Calu3 (cell line): ENCODE results near the gene SYNC. TPM values are rescaled to one million over a fixed set of nuclear protein-coding genes. Genes with fewer than 3 reads are reported as not detected.

Experiments
- BruUV-seq: library from RNA; stranded (reverse); fragments of 400-500 nt; replicated peaks from 2 replicates; lab custom pipeline; 2021; lab: Mats Ljungman, UMichigan
- CTCF ChIA-PET: fragments of 300-600 bp; sonication (Branson Sonifier 250); formaldehyde crosslinking; loops from one replicate; lab custom pipeline; 2022; ENCODE audit warnings: antibody characterized with exemption; lab: Charles Lee
- DNase-seq: peaks from one replicate; pipeline ENCODE4 v3.0.0; 2022
- H3K27ac Mint-ChIP-seq: one replicate; pipeline ENCODE4 v1.8.0; 2022; ENCODE audit warnings: mixed read lengths; ENCODE audit not compliant: unreplicated experiment
- H3K27me3 Mint-ChIP-seq: one replicate; pipeline ENCODE4 v1.8.0; 2022; ENCODE audit warnings: mixed read lengths; ENCODE audit not compliant: unreplicated experiment
- H3K36me3 Mint-ChIP-seq: one replicate; pipeline ENCODE4 v1.8.0; 2022; ENCODE audit warnings: mild to moderate bottlenecking, moderate library complexity, mixed read lengths; ENCODE audit not compliant: insufficient read depth, unreplicated experiment
- H3K4me1 Mint-ChIP-seq: one replicate; pipeline ENCODE4 v1.8.0; 2022; ENCODE audit warnings: mild to moderate bottlenecking, low read depth, mixed read lengths; ENCODE audit not compliant: unreplicated experiment
- H3K4me3 Mint-ChIP-seq: one replicate; pipeline ENCODE4 v1.8.0; 2022; ENCODE audit warnings: mild to moderate bottlenecking, low read depth, moderate library complexity, mixed read lengths; ENCODE audit not compliant: unreplicated experiment
- H3K9me3 Mint-ChIP-seq: one replicate; pipeline ENCODE4 v1.8.0; 2022; ENCODE audit warnings: low read depth, mixed read lengths; ENCODE audit not compliant: unreplicated experiment
- intact Hi-C: fragments of 100-400 bp; cut with micrococcal nuclease; formaldehyde crosslinking; loops from one replicate; pipeline ENCODE4 v1.10.0; 2022; ENCODE audit not compliant: unreplicated experiment
- total RNA-seq: library from RNA; stranded (reverse); gene quantifications from 2 replicates; pipeline ENCODE4 v1.2.3, GENCODE V29; 2022
- TF ChIP-seq, protein P1 (sequence below): fragments of 200-600 bp; IDR thresholded peaks from one replicate; pipeline ENCODE4 v1.8.0; 2022; ENCODE audit warnings: antibody characterized with exemption; ENCODE audit not compliant: unreplicated experiment

Gene SYNC
- total RNA-seq, 1 experiment from 2014 or later = 0.19 TPM

DNA sequence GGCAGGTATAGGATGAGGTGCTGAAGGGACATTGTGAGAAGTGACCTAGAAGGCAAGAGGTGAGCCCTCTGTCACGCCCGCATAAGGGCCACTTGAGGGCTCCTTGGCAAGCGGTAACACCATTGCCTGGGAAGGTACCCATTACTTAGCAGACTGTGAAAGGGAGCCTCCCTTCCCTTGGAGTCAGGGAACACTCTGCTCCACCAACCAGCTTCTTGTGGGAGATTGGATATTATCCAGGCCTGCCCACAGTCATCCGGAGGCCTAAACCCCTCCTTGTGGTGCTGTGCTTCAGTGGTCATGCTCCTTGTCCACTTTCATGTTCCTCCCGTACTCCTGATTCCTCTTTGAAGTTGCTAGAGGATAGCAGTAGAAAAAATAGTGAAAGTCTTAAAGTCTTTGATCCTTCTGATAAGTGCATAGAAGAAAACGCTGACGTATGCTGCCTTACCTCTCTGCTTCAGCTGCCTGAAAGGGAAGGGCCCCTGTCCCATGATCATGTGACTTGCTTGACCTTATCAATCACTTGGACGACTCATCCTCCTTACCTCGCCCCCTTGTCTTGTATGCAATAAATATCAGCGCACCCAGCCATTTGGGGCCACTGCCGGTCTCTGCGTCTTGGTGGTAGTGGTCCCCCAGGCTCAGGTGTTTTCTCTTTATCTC is 35.5 kb downstream of the SYNC start:
- no peak for DNase-seq
- CTCF ChIA-PET = no interaction called here
- Mint-ChIP-seq H3K27me3 (no peaks in the 10 kb centered on the region), H3K36me3 (peaks cover 64% of the 10 kb centered on the region), H3K27ac (no peak overlapping the region), H3K4me3 (no peak overlapping the region), H3K4me1 (no peaks in the 10 kb centered on the region), H3K9me3 (no peaks in the 10 kb centered on the region)
- intact Hi-C loops = no loop called here
- no TSS peak for BruUV-seq
- TF ChIP-seq, protein P1, sequence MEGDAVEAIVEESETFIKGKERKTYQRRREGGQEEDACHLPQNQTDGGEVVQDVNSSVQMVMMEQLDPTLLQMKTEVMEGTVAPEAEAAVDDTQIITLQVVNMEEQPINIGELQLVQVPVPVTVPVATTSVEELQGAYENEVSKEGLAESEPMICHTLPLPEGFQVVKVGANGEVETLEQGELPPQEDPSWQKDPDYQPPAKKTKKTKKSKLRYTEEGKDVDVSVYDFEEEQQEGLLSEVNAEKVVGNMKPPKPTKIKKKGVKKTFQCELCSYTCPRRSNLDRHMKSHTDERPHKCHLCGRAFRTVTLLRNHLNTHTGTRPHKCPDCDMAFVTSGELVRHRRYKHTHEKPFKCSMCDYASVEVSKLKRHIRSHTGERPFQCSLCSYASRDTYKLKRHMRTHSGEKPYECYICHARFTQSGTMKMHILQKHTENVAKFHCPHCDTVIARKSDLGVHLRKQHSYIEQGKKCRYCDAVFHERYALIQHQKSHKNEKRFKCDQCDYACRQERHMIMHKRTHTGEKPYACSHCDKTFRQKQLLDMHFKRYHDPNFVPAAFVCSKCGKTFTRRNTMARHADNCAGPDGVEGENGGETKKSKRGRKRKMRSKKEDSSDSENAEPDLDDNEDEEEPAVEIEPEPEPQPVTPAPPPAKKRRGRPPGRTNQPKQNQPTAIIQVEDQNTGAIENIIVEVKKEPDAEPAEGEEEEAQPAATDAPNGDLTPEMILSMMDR = no peak

DNA sequence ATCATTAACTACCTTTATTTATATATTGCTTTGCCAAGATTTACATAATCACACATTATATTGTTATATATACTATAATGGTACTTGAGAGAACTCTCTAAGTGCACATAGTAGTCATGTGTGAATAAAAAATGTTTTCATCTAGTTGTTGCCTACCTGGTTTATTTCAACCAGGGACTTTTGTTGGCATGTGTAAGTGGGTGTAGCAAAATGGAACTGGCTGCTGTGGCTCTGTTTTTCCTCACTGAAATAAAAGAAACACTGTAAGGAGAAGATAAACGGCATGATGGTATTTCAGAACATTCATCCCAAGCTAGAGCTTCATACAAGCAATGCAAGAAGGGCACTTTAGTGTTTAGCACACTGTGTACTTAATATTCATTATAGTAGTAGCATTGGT is 36.7 kb downstream of the SYNC start:
- H3K4me1 Mint-ChIP-seq = no peaks in the 10 kb centered on the region
- no peak overlapping the region for H3K27ac Mint-ChIP-seq
- BruUV-seq = no TSS peak
- no peaks in the 10 kb centered on the region for H3K9me3 Mint-ChIP-seq
- no peak for DNase-seq
- TF ChIP-seq, protein P1 = no peak
- no peaks in the 10 kb centered on the region for H3K27me3 Mint-ChIP-seq
- CTCF ChIA-PET = no interaction called here
- intact Hi-C loops = no loop called here
- H3K4me3 Mint-ChIP-seq = no peak overlapping the region
- H3K36me3 Mint-ChIP-seq = peaks cover 64% of the 10 kb centered on the region

- no peaks in the 10 kb centered on the region for H3K27me3 Mint-ChIP-seq
- H3K4me1 Mint-ChIP-seq = peaks cover 9% of the 10 kb centered on the region
- no peak overlapping the region for H3K4me3 Mint-ChIP-seq
- CTCF ChIA-PET = no interaction called here
- intact Hi-C loops = no loop called here
- no peak for DNase-seq
- no TSS peak for BruUV-seq
- no peaks in the 10 kb centered on the region for H3K9me3 Mint-ChIP-seq
- peaks cover 82% of the 10 kb centered on the region for H3K36me3 Mint-ChIP-seq
- TF ChIP-seq, protein P1 = no peak
- H3K27ac Mint-ChIP-seq = no peak overlapping the region
Observed at GRCh38 chr1:32659581-32659980, 43.0 kb downstream of the SYNC start.

- peaks cover 76% of the 10 kb centered on the region for H3K36me3 Mint-ChIP-seq
- peak overlapping the region; percentile 100 for H3K27ac Mint-ChIP-seq
- H3K9me3 Mint-ChIP-seq = no peaks in the 10 kb centered on the region
- CTCF ChIA-PET = no interaction called here
- no peak for DNase-seq
- BruUV-seq = no TSS peak
- intact Hi-C loops = no loop called here
- TF ChIP-seq, protein P1 = no peak
- peak overlapping the region; percentile 94 for H3K4me3 Mint-ChIP-seq
- H3K27me3 Mint-ChIP-seq = no peaks in the 10 kb centered on the region
- peaks cover 9% of the 10 kb centered on the region for H3K4me1 Mint-ChIP-seq
Observed at GRCh38 chr1:32652244-32652962, 50.2 kb downstream of the SYNC start.
